HEK293 (cell line): ENCODE results near the gene EIF4E2.
"Not testable (repeated sequence)": the region's sequence is repeated elsewhere in the genome, so short reads cannot be mapped to it uniquely, and the experiment has no call there.

Source experiments
- CTCF ChIA-PET: fragments of 350-600 bp; formaldehyde crosslinking; extraction: SDS; loops from one replicate; lab custom pipeline; 2021; ENCODE audit warnings: antibody characterized with exemption; lab: Yijun Ruan, JAX
- POLR2A ChIA-PET: fragments of 300-600 bp; formaldehyde crosslinking; extraction: SDS; loops from one replicate; lab custom pipeline; 2020; ENCODE audit warnings: antibody characterized with exemption, inconsistent platforms; lab: Yijun Ruan, JAX
- H3K27ac ChIP-seq: fragments of 200-500 bp; sonication (Bioruptor generic); 2 replicates; pipeline ENCODE4 v1.5.1; 2014; ENCODE audit warnings: low read depth, low read length, control low read depth, inconsistent platforms; ENCODE audit errors: extremely low read depth
- H3K36me3 ChIP-seq, 2 experiments: fragments of 200-500 bp in 1 of 2; sonication (Bioruptor generic) in 1 of 2; 1 replicate in 1 of 2; 2 replicates in 1 of 2; pipeline ENCODE4 v1.5.1; 2014 to 2017; ENCODE audit warnings: inconsistent platforms in 2 of 2, low read length in 2 of 2; ENCODE audit not compliant: control insufficient read depth in 2 of 2, insufficient read depth in 1 of 2
- H3K4me1 ChIP-seq: fragments of 200-500 bp; sonication (Bioruptor generic); 2 replicates; pipeline ENCODE4 v1.5.1; 2014; ENCODE audit warnings: mild to moderate bottlenecking, low read length, inconsistent platforms; ENCODE audit not compliant: control insufficient read depth, insufficient read depth
- H3K4me3 ChIP-seq: 2 replicates; pipeline ENCODE4 v1.5.1; 2011; ENCODE audit warnings: low read depth, mild to moderate bottlenecking, control low read depth, low read length, moderate library complexity
- H3K9me3 ChIP-seq: fragments of 200-500 bp; sonication (Bioruptor generic); 2 replicates; pipeline ENCODE4 v1.5.1; 2014; ENCODE audit warnings: low read depth, low read length, inconsistent platforms; ENCODE audit not compliant: control insufficient read depth, insufficient read depth
- PRDM10 ChIP-seq: fragments of 450-650 bp; formaldehyde crosslinking; IDR thresholded peaks from 2 replicates; pipeline ENCODE4 v1.5.1; 2016; ENCODE audit warnings: missing biosample characterization, missing genetic modification characterization
- REPIN1 ChIP-seq: fragments of 450-650 bp; formaldehyde crosslinking; IDR thresholded peaks from 2 replicates; pipeline ENCODE4 v1.5.1; 2017; ENCODE audit warnings: missing biosample characterization, missing genetic modification characterization, low read depth
- TSHZ1 ChIP-seq: fragments of 450-650 bp; formaldehyde crosslinking; IDR thresholded peaks from 2 replicates; pipeline ENCODE4 v1.5.1; 2016; ENCODE audit warnings: missing biosample characterization, missing genetic modification characterization, borderline replicate concordance
- ZBTB17 ChIP-seq: fragments of 450-650 bp; formaldehyde crosslinking; IDR thresholded peaks from 2 replicates; pipeline ENCODE4 v1.5.1; 2016; ENCODE audit warnings: missing biosample characterization, missing genetic modification characterization
- ZNF266 ChIP-seq: fragments of 450-650 bp; formaldehyde crosslinking; IDR thresholded peaks from 2 replicates; pipeline ENCODE4 v1.5.1; 2016; ENCODE audit warnings: missing biosample characterization, missing genetic modification characterization, low read depth
- ZNF510 ChIP-seq: fragments of 450-650 bp; formaldehyde crosslinking; IDR thresholded peaks from 2 replicates; pipeline ENCODE4 v1.5.1; 2018; ENCODE audit warnings: mild to moderate bottlenecking, missing genetic modification characterization, missing biosample characterization; ENCODE audit not compliant: insufficient replicate concordance
- ZNF521 ChIP-seq: fragments of 450-650 bp; formaldehyde crosslinking; IDR thresholded peaks from 2 replicates; pipeline ENCODE4 v1.5.1; 2017; ENCODE audit warnings: missing biosample characterization, mild to moderate bottlenecking, missing genetic modification characterization
- ZNF558 ChIP-seq: fragments of 450-650 bp; formaldehyde crosslinking; IDR thresholded peaks from 2 replicates; pipeline ENCODE4 v1.5.1; 2016; ENCODE audit warnings: missing biosample characterization, missing genetic modification characterization
- ZNF585B ChIP-seq: fragments of 450-650 bp; formaldehyde crosslinking; IDR thresholded peaks from 2 replicates; pipeline ENCODE4 v1.5.1; 2016; ENCODE audit warnings: missing biosample characterization, missing genetic modification characterization
- ZNF707 ChIP-seq: fragments of 450-650 bp; formaldehyde crosslinking; IDR thresholded peaks from 2 replicates; pipeline ENCODE4 v1.5.1; 2016; ENCODE audit warnings: missing biosample characterization, missing genetic modification characterization
- ZSCAN5A ChIP-seq: fragments of 450-650 bp; formaldehyde crosslinking; IDR thresholded peaks from 2 replicates; pipeline ENCODE4 v1.5.1; 2016; ENCODE audit warnings: missing biosample characterization, missing genetic modification characterization

EIF4E2 gene

GRCh38 chr2:232532419-232532818 lies 18.1 kb upstream of the EIF4E2 start:
- TF ChIP-seq ZNF266 (tag by site-specific recombination): no peak
- TF ChIP-seq ZNF707 (tag by site-specific recombination): no peak
- no peak for TF ChIP-seq ZNF585B (tag by site-specific recombination)
- no peak for TF ChIP-seq ZSCAN5A (tag by site-specific recombination)
- no peak for TF ChIP-seq ZNF558
- no peak for TF ChIP-seq ZBTB17 (tag by site-specific recombination)
- TF ChIP-seq ZNF510 (tag by site-specific recombination): no peak
- TF ChIP-seq ZNF521: no peak
- TF ChIP-seq REPIN1 (tag by site-specific recombination): no peak
- TF ChIP-seq PRDM10 (tag by site-specific recombination): no peak
- no peak for TF ChIP-seq TSHZ1 (tag by site-specific recombination)
- H3K4me3 ChIP-seq: no peak overlapping the region
- no peaks in the 10 kb centered on the region for H3K36me3 ChIP-seq
- CTCF ChIA-PET: interaction anchor here (0.6 kb wide), 1 partner anchor 740 kb away, joined by 3 read pairs; no protein-coding TSS in a partner anchor
- POLR2A ChIA-PET: interaction anchor here (1.1 kb wide), 1 partner anchor 18 kb away, joined by 4 read pairs; the partner anchor contains the start of genes EIF4E2 and TIGD1
- no peak overlapping the region for H3K27ac ChIP-seq
- H3K4me1 ChIP-seq: no peaks in the 10 kb centered on the region
- no peaks in the 10 kb centered on the region for H3K9me3 ChIP-seq

GRCh38 chr2:232532821-232533220 lies 17.7 kb upstream of the EIF4E2 start:
- not testable (repeated sequence) for H3K9me3 ChIP-seq, H3K27ac ChIP-seq, H3K36me3 ChIP-seq, H3K4me1 ChIP-seq, H3K4me3 ChIP-seq
- CTCF ChIA-PET: interaction anchor here (0.6 to 1.3 kb wide), 2 partner anchors 9 to 740 kb away, joined by 3 read pairs; no protein-coding TSS in a partner anchor
- POLR2A ChIA-PET: interaction anchor here (1.1 kb wide), 1 partner anchor 18 kb away, joined by 4 read pairs; the partner anchor contains the start of genes EIF4E2 and TIGD1
